ENCODE measurements around the gene IER3.

- TF ChIP-seq CTCF (IDR thresholded peaks at IDR 0.05; ENCODE audit: low read length): no peak
- no peak for TF ChIP-seq EZH2phosphoT487 (IDR thresholded peaks at IDR 0.05; ENCODE audit: low read length)
Measured at GRCh38 chr6:30741063-30741779, 3.1 kb downstream of the IER3 start.
